ENCODE results near the gene PXDC1. TPM values are rescaled to one million over a fixed set of nuclear protein-coding genes. Genes with fewer than 3 reads are reported as not detected.
"Not testable (repeated sequence)": the region's sequence is repeated elsewhere in the genome, so short reads cannot be mapped to it uniquely, and the experiment has no call there.

PXDC1 gene
- total and polyA plus RNA-seq, 11 donors = 13.7 to 89.9 (median 29.1) TPM

GRCh38 chr6:3762359-3762758 is 10.8 kb upstream of the PXDC1 start:
- 95 to 96% (median 96%) methylated on average over 15 of the region's 15 CpGs for WGBS, 4 donors
- DNase-seq = no peak
- ATAC-seq = no peak
- Histone ChIP-seq H3K27me3 (no peaks in the 10 kb centered on the region), H3K27ac (no peak overlapping the region), H3K4me3 (no peak overlapping the region), H3K9me3 (no peaks in the 10 kb centered on the region), H3K36me3 (no peaks in the 10 kb centered on the region), H3K4me1 (peaks cover 0 to 4% (median 0%) of the 10 kb centered on the region in 12 donors)
- intact Hi-C loops (cut with DNase I) = no loop called here
- TF ChIP-seq CTCF (IDR thresholded peaks at IDR 0.05) = no peak
- TF ChIP-seq POLR2A (IDR thresholded peaks at IDR 0.05) = no peak

GRCh38 chr6:3761989-3762270 is 10.4 kb upstream of the PXDC1 start:
- Histone ChIP-seq H3K27ac (no peak overlapping the region), H3K4me1 (peaks cover 0 to 4% (median 0%) of the 10 kb centered on the region in 12 donors), H3K9me3 (no peaks in the 10 kb centered on the region), H3K36me3 (no peaks in the 10 kb centered on the region), H3K27me3 (no peaks in the 10 kb centered on the region), H3K4me3 (no peak overlapping the region)
- WGBS, 4 donors = 96 to 99% (median 98%) methylated on average over 8 of the region's 8 CpGs
- TF ChIP-seq POLR2A (IDR thresholded peaks at IDR 0.05) (no peak), CTCF (IDR thresholded peaks at IDR 0.05) (no peak)
- intact Hi-C loops (cut with DNase I) = no loop called here
- ATAC-seq = no peak
- DNase-seq = no peak

DNA sequence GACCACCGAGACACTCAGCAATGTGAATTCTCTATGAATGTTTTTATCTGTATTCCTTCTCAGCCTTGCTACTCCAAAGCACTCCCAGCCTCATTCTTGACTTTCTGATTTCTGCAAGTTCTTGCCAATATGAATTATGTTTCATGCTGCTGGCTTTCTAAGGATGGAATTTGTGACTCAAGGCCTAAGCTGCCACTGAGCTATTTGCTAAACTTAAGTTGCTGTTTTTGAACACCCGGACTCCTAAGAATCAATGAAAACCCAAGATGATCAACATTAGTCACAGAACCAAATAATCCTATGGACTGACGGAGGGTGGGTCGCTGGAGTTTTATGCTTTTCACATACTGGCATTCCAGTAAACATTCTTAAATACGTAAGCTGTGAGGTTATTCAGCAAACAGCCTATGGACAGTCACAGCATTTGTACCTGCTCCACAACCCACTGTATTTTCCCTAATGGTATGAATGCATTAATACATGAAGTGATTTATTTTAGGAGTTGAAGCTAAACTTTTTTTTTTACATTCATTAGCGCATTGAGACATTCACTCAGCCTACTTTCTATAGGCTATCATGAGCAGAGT is 8.2 kb upstream of the PXDC1 start:
- H3K36me3 ChIP-seq = no peaks in the 10 kb centered on the region
- ATAC-seq = no peak
- 73 to 85% (median 82%) methylated on average over 6 of the region's 6 CpGs for WGBS, 4 donors
- DNase-seq = no peak
- H3K9me3 ChIP-seq = no peaks in the 10 kb centered on the region
- no peak overlapping the region for H3K4me3 ChIP-seq
- intact Hi-C loops (cut with DNase I) = loop anchor here in 2 of 10 donors (5.0 to 10.0 kb wide), 2 partner anchors 45 to 398 kb away; no protein-coding TSS in a partner anchor
- peaks cover 0 to 3% (median 0%) of the 10 kb centered on the region in 12 donors for H3K4me1 ChIP-seq
- H3K27ac ChIP-seq = no peak overlapping the region
- TF ChIP-seq POLR2A (IDR thresholded peaks at IDR 0.05) (no peak), CTCF (IDR thresholded peaks at IDR 0.05) (no peak)
- H3K27me3 ChIP-seq = no peaks in the 10 kb centered on the region

GRCh38 chr6:3758842-3759144 is 7.3 kb upstream of the PXDC1 start:
- Histone ChIP-seq H3K36me3 (no peaks in the 10 kb centered on the region), H3K4me1 (peaks cover 0 to 3% (median 0%) of the 10 kb centered on the region in 12 donors), H3K9me3 (no peaks in the 10 kb centered on the region), H3K27me3 (no peaks in the 10 kb centered on the region), H3K27ac (no peak overlapping the region), H3K4me3 (no peak overlapping the region)
- WGBS, 4 donors = 61 to 87% (median 74%) methylated on average over 7 of the region's 7 CpGs
- no peak for DNase-seq
- no peak for ATAC-seq
- intact Hi-C loops (cut with DNase I) = loop anchor here in 2 of 10 donors (5.0 to 10.0 kb wide), 2 partner anchors 46 to 399 kb away; no protein-coding TSS in a partner anchor
- TF ChIP-seq CTCF (IDR thresholded peaks at IDR 0.05) (no peak), POLR2A (IDR thresholded peaks at IDR 0.05) (no peak)

DNA sequence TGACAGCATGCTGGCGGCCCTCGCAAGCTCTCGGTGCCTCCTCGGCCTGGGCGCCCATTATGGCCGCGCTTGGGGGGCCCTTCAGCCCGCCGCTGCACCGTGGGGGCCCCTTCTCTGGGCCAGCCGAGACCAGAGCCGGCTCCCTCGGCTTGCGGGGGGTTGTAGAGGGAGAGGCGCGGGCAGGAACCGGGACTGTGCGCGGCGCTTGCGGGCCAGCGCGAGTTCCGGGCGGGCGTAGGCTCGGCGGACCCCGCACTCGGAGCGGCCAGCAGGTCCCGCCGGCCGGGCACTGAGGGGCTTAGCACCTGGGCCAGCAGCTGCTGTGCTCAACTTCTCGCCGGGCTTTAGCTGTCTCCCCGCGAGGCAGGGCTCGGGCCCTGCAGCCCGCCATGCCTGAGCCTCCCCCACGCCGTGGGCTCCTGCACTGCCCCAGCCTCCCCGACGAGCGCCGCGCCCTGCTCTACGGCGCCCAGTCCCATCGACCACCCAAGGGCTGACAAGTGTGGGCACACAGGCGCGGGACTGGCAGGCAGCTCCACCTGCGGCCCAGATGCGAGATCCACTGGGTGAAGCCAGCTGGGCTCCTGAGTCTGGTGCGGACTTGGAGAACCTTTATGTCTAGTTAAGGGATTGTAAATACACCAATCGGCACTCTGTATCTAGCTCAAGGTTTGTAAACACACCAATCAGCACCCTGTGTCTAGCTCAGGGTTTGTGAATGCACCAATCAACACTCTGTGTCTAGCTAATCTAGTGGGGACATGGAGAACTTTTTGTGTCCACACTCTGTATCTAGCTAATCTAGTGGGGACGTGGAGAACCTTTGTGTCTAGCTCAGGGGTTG is 6.7 kb upstream of the PXDC1 start:
- H3K4me3 ChIP-seq, DNase-seq, H3K4me1 ChIP-seq, H3K36me3 ChIP-seq, H3K27me3 ChIP-seq, ATAC-seq, H3K27ac ChIP-seq, H3K9me3 ChIP-seq: not testable (repeated sequence)
- 96 to 100% (median 98%) methylated on average over 1 to 57 of the region's 57 CpGs for WGBS, 4 donors
- intact Hi-C loops (cut with DNase I) = loop anchor here in 2 of 10 donors (5.0 to 10.0 kb wide), 2 partner anchors 47 to 399 kb away; no protein-coding TSS in a partner anchor
